IPS-NIHi7 (cell line): ENCODE data around the gene FAT2.

Experiments
- DNase-seq: peaks from one replicate; pipeline ENCODE4 v3.0.0; 2012; ENCODE audit warnings: mixed read lengths; ENCODE audit errors: extremely low spot score

The FAT2 gene

GRCh38 chr5:151555760-151556576 is 35.2 kb downstream of the FAT2 start:
- DNase-seq: no peak

- no peak for DNase-seq
Observed at GRCh38 chr5:151553695-151554094, 37.4 kb downstream of the FAT2 start.

GRCh38 chr5:151553130-151553670 is 37.9 kb downstream of the FAT2 start:
- DNase-seq: no peak

- no peak for DNase-seq
Observed at GRCh38 chr5:151551985-151552384, 39.1 kb downstream of the FAT2 start.

GRCh38 chr5:151550146-151550545 is 41.0 kb downstream of the FAT2 start:
- DNase-seq: no peak

GRCh38 chr5:151549713-151550112 is 41.4 kb downstream of the FAT2 start:
- no peak for DNase-seq

GRCh38 chr5:151547364-151547763 is 43.8 kb downstream of the FAT2 start:
- DNase-seq: no peak

- no peak for DNase-seq
Observed at GRCh38 chr5:151541571-151541970, 49.6 kb downstream of the FAT2 start.
